Nephron (organoid): ENCODE data around the gene ANKRD55.

Source experiments
- H3K27ac Mint-ChIP-seq, 3 experiments: 2 replicates each; pipeline ENCODE4 v1.8.0; 2020; ENCODE audit warnings: mixed read lengths in 3 of 3, mild to moderate bottlenecking in 2 of 3, moderate library complexity in 1 of 3
- H3K27me3 Mint-ChIP-seq: 2 replicates; pipeline ENCODE4 v1.8.0; 2021; ENCODE audit warnings: low read depth, mild to moderate bottlenecking, moderate library complexity, mixed read lengths
- H3K36me3 Mint-ChIP-seq: 2 replicates; pipeline ENCODE4 v1.8.0; 2020; ENCODE audit warnings: low read depth, mixed read lengths
- H3K4me1 Mint-ChIP-seq: 2 replicates; pipeline ENCODE4 v1.8.0; 2020; ENCODE audit warnings: mixed read lengths
- H3K4me3 Mint-ChIP-seq, 3 experiments: 2 replicates each; pipeline ENCODE4 v1.8.0; 2020; ENCODE audit warnings: mild to moderate bottlenecking in 3 of 3, mixed read lengths in 3 of 3, moderate library complexity in 2 of 3
- H3K9me3 Mint-ChIP-seq: 2 replicates; pipeline ENCODE4 v1.8.0; 2020; ENCODE audit warnings: mixed read lengths
- TF ChIP-seq, protein P1 (sequence below), 3 experiments: fragments of 200-600 bp; sonication (generic); IDR thresholded peaks; one replicate each; pipeline ENCODE4 v1.5.0; 2021; ENCODE audit warnings: antibody characterized with exemption in 3 of 3; ENCODE audit not compliant: unreplicated experiment in 3 of 3

Gene ANKRD55

DNA sequence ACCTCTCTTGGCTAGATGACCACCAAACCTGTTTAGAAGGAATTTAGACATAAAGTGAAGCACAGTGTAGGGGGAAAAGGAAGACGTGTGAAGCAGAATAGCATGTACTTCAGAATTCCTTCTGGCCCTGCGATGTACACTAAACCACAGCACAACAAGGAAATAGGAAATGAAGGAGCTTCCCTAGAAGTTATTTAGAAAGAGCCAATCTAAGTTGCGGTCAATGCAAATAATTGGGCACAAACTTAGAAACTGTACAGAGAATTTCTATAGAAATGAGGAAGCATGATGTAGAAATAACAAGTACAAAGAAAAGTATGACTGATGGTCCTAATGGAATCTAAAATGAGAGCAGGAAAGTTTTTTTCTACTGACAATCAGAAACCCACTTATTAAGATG is 41.5 kb downstream of the ANKRD55 start:
- no peak overlapping the region for H3K4me3 Mint-ChIP-seq
- no peaks in the 10 kb centered on the region for H3K36me3 Mint-ChIP-seq
- no peaks in the 10 kb centered on the region for H3K9me3 Mint-ChIP-seq
- TF ChIP-seq, protein P1, sequence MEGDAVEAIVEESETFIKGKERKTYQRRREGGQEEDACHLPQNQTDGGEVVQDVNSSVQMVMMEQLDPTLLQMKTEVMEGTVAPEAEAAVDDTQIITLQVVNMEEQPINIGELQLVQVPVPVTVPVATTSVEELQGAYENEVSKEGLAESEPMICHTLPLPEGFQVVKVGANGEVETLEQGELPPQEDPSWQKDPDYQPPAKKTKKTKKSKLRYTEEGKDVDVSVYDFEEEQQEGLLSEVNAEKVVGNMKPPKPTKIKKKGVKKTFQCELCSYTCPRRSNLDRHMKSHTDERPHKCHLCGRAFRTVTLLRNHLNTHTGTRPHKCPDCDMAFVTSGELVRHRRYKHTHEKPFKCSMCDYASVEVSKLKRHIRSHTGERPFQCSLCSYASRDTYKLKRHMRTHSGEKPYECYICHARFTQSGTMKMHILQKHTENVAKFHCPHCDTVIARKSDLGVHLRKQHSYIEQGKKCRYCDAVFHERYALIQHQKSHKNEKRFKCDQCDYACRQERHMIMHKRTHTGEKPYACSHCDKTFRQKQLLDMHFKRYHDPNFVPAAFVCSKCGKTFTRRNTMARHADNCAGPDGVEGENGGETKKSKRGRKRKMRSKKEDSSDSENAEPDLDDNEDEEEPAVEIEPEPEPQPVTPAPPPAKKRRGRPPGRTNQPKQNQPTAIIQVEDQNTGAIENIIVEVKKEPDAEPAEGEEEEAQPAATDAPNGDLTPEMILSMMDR (IDR thresholded peaks at IDR 0.05; ENCODE audit: unreplicated experiment in 3 of 3), result no peak
- no peak overlapping the region for H3K27ac Mint-ChIP-seq
- H3K27me3 Mint-ChIP-seq, result peaks cover 3% of the 10 kb centered on the region
- H3K4me1 Mint-ChIP-seq, result no peaks in the 10 kb centered on the region

DNA sequence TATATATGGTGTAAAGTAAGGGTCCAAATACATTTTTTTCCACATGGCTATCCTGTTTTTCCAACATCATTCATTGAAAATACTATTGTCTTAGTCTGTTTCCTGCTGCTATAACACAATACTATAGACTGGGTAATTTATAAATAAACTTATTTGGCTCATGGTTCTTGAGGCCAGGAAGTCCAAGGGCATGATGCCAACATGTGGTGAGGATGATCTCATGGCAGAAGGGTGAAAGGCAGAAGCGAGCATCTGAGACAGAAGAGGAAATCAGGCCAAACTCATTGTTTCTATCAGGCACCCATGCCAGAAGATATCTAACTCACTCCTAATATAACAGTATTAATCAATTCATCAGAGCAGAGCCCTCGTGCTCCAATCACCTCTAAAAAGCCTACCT is 42.6 kb downstream of the ANKRD55 start:
- peaks cover 3% of the 10 kb centered on the region for H3K27me3 Mint-ChIP-seq
- TF ChIP-seq, protein P1 (IDR thresholded peaks at IDR 0.05; ENCODE audit: unreplicated experiment in 3 of 3), result no peak
- H3K9me3 Mint-ChIP-seq, result no peaks in the 10 kb centered on the region
- no peaks in the 10 kb centered on the region for H3K36me3 Mint-ChIP-seq
- no peak overlapping the region for H3K4me3 Mint-ChIP-seq
- H3K27ac Mint-ChIP-seq, result no peak overlapping the region
- H3K4me1 Mint-ChIP-seq, result no peaks in the 10 kb centered on the region

- H3K9me3 Mint-ChIP-seq, result no peaks in the 10 kb centered on the region
- TF ChIP-seq, protein P1 (IDR thresholded peaks at IDR 0.05; ENCODE audit: unreplicated experiment in 3 of 3), result no peak
- H3K27ac Mint-ChIP-seq, result no peak overlapping the region
- peaks cover 3% of the 10 kb centered on the region for H3K27me3 Mint-ChIP-seq
- no peaks in the 10 kb centered on the region for H3K4me1 Mint-ChIP-seq
- no peaks in the 10 kb centered on the region for H3K36me3 Mint-ChIP-seq
- no peak overlapping the region for H3K4me3 Mint-ChIP-seq
Observed at GRCh38 chr5:56185768-56186311, 47.3 kb downstream of the ANKRD55 start.

- TF ChIP-seq, protein P1 (IDR thresholded peaks at IDR 0.05; ENCODE audit: unreplicated experiment in 3 of 3), result no peak
- no peak overlapping the region for H3K4me3 Mint-ChIP-seq
- no peaks in the 10 kb centered on the region for H3K36me3 Mint-ChIP-seq
- H3K27me3 Mint-ChIP-seq, result no peaks in the 10 kb centered on the region
- H3K27ac Mint-ChIP-seq, result no peak overlapping the region
- no peaks in the 10 kb centered on the region for H3K9me3 Mint-ChIP-seq
- H3K4me1 Mint-ChIP-seq, result no peaks in the 10 kb centered on the region
Observed at GRCh38 chr5:56183506-56183905, 49.6 kb downstream of the ANKRD55 start.

DNA sequence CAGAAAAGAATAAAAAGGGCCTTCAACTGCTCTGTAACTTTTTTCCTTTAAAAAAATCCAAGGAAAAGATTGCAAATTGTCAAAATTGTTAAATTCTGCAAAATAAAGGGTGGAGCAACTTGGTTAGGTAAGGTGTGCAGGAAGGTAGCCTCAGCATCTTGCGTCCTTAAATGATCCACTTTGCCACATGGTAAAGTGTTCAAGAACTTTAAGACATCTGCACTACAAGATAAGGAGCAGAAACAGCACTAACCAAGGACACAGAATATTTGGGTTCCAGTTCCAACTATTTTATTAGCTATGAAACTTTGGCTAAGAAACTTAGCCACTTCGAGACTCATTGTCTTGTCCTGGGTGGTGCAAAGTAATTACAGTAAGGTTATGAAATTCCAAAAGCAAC is 53.7 kb downstream of the ANKRD55 start:
- TF ChIP-seq, protein P1 (IDR thresholded peaks at IDR 0.05; ENCODE audit: unreplicated experiment in 3 of 3), result no peak
- H3K27me3 Mint-ChIP-seq, result no peaks in the 10 kb centered on the region
- no peak overlapping the region for H3K27ac Mint-ChIP-seq
- no peak overlapping the region for H3K4me3 Mint-ChIP-seq
- no peaks in the 10 kb centered on the region for H3K9me3 Mint-ChIP-seq
- H3K4me1 Mint-ChIP-seq, result peaks cover 16% of the 10 kb centered on the region
- H3K36me3 Mint-ChIP-seq, result no peaks in the 10 kb centered on the region

DNA sequence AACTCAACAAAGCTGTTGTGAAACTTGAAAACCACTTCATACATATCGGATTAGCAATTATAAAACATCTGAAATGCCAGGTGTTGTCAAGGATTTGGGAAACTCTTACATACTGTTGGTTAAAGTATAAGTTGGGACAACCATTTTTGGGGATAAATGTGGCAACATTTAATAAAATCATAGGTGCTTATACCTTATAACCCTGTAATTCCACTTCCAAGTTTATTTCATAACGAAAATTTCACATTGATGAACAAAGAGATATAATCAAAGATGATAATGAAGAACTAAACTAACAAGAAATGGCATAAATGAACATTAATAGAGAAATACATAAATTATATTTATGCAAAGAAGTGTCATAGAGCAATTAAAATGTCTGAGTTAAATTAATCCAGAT is 54.3 kb downstream of the ANKRD55 start:
- Mint-ChIP-seq H3K9me3 (no peaks in the 10 kb centered on the region), H3K27me3 (no peaks in the 10 kb centered on the region), H3K36me3 (no peaks in the 10 kb centered on the region), H3K27ac (no peak overlapping the region), H3K4me1 (peaks cover 16% of the 10 kb centered on the region), H3K4me3 (no peak overlapping the region)
- TF ChIP-seq, protein P1 (IDR thresholded peaks at IDR 0.05; ENCODE audit: unreplicated experiment in 3 of 3), result no peak
